Body of pancreas (tissue), 4 donors: ENCODE data around the gene RB1. TPM values are rescaled to one million over a fixed set of nuclear protein-coding genes. Genes with fewer than 3 reads are reported as not detected.

Source experiments
- ATAC-seq: fragments of 150-250 bp; one replicate; pipeline ENCODE4 v1.9.1; 2016
- DNase-seq, 4 donors: peaks; one replicate each; pipeline ENCODE4 v3.0.0-alpha.2; 2019
- H3K27ac ChIP-seq, 4 donors: fragments of 200-600 bp; sonication (generic); 1 replicate in 3 of 4; 2 replicates in 1 of 4; pipeline versions ENCODE4 v1.5.1 to v1.6.1; 2016 to 2019; ENCODE audit warnings: mild to moderate bottlenecking in 1 of 4, mixed read lengths in 1 of 4, moderate library complexity in 1 of 4
- H3K27me3 ChIP-seq, 2 donors: fragments of 200-600 bp; sonication (generic); one replicate each; pipeline ENCODE4 v1.6.0; 2016; ENCODE audit warnings: mild to moderate bottlenecking in 1 of 2
- H3K36me3 ChIP-seq, 2 donors: fragments of 200-600 bp; sonication (generic); replicated peaks in 1 of 2; 2 replicates each; pipeline ENCODE4 v1.5.1; 2016; ENCODE audit warnings: low read depth in 2 of 2; ENCODE audit not compliant: insufficient read depth in 1 of 2
- H3K4me1 ChIP-seq: fragments of 200-600 bp; sonication (generic); one replicate; pipeline ENCODE4 v1.6.0; 2016
- H3K4me3 ChIP-seq, 2 donors: fragments of 200-600 bp; sonication (generic); 1 replicate in 1 of 2; 2 replicates in 1 of 2; pipeline ENCODE4 v1.5.1; 2016 to 2019
- H3K9me3 ChIP-seq, 3 donors: fragments of 200-600 bp; sonication (generic); 1 replicate in 2 of 3; 2 replicates in 1 of 3; pipeline ENCODE4 v1.5.1; 2016
- POLR2A ChIP-seq, 3 donors: fragments of 450-650 bp; IDR thresholded peaks; one replicate each; pipeline ENCODE4 v1.6.1; 2016; ENCODE audit warnings: antibody characterized with exemption in 3 of 3, mild to moderate bottlenecking in 2 of 3
- WGBS, 2 donors: methylation state at CpG; one replicate each; pipeline ENCODE4 v1.1.5; 2017; 5-methylcytosine and 5-hydroxymethylcytosine counted together
- intact Hi-C: fragments of 100-400 bp; cut with DNase I; formaldehyde crosslinking; loops from one replicate; pipeline ENCODE4 v1.15.1; 2023
- total RNA-seq, 2 donors: library from RNA; depleted of rRNA; stranded (reverse); fragments of >200 nt; gene quantifications; one replicate each; pipeline ENCODE4 v1.1.0, GENCODE V29; 2016
- TF ChIP-seq, protein P1 (sequence below), 7 experiments: fragments of 450-650 bp in 4 of 7; fragments of 200-600 bp in 3 of 7; sonication (generic) in 3 of 7; IDR thresholded peaks; one replicate each; pipeline ENCODE4 v1.5.1; 2016 to 2019; ENCODE audit warnings: antibody characterized with exemption in 7 of 7

RB1 gene
- 10 to 100 TPM; 20.5 to 28.0 TPM for total RNA-seq

DNA sequence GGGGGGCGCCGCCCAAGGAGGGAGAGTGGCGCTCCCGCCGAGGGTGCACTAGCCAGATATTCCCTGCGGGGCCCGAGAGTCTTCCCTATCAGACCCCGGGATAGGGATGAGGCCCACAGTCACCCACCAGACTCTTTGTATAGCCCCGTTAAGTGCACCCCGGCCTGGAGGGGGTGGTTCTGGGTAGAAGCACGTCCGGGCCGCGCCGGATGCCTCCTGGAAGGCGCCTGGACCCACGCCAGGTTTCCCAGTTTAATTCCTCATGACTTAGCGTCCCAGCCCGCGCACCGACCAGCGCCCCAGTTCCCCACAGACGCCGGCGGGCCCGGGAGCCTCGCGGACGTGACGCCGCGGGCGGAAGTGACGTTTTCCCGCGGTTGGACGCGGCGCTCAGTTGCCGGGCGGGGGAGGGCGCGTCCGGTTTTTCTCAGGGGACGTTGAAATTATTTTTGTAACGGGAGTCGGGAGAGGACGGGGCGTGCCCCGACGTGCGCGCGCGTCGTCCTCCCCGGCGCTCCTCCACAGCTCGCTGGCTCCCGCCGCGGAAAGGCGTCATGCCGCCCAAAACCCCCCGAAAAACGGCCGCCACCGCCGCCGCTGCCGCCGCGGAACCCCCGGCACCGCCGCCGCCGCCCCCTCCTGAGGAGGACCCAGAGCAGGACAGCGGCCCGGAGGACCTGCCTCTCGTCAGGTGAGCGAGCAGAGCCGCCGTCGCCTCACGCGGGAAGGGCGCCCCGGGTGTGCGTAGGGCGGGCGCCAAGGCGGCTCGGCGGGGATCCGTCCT is at the start of gene RB1:
RB1 (plus strand) TSS at position 393 of the 784 bp plus-strand sequence; CDS start at position 555, 162 bp downstream.
- Histone ChIP-seq H3K36me3 (no peaks in the 10 kb centered on the region), H3K9me3 (no peaks in the 10 kb centered on the region), H3K27me3 (no peaks in the 10 kb centered on the region), H3K4me1 (peaks cover 18% of the 10 kb centered on the region), H3K27ac (peak within 1 kb of the TSS; percentile 79 to 99 (median 96)), H3K4me3 (peak within 1 kb of the TSS; percentile 91 to 99)
- ATAC-seq: peak; percentile 94
- intact Hi-C loops: no loop called here
- WGBS, 2 donors: 0% methylated on average over 6 to 94 of the region's 96 CpGs
- peak; percentile 89 to 96 (median 95) for TF ChIP-seq POLR2A (IDR thresholded peaks at IDR 0.05)
- TF ChIP-seq, protein P1, sequence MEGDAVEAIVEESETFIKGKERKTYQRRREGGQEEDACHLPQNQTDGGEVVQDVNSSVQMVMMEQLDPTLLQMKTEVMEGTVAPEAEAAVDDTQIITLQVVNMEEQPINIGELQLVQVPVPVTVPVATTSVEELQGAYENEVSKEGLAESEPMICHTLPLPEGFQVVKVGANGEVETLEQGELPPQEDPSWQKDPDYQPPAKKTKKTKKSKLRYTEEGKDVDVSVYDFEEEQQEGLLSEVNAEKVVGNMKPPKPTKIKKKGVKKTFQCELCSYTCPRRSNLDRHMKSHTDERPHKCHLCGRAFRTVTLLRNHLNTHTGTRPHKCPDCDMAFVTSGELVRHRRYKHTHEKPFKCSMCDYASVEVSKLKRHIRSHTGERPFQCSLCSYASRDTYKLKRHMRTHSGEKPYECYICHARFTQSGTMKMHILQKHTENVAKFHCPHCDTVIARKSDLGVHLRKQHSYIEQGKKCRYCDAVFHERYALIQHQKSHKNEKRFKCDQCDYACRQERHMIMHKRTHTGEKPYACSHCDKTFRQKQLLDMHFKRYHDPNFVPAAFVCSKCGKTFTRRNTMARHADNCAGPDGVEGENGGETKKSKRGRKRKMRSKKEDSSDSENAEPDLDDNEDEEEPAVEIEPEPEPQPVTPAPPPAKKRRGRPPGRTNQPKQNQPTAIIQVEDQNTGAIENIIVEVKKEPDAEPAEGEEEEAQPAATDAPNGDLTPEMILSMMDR (IDR thresholded peaks at IDR 0.05): peak in 2 of 7 experiments; percentile 4 to 9
- peak; percentile 89 to 92 (median 90) for DNase-seq

DNA sequence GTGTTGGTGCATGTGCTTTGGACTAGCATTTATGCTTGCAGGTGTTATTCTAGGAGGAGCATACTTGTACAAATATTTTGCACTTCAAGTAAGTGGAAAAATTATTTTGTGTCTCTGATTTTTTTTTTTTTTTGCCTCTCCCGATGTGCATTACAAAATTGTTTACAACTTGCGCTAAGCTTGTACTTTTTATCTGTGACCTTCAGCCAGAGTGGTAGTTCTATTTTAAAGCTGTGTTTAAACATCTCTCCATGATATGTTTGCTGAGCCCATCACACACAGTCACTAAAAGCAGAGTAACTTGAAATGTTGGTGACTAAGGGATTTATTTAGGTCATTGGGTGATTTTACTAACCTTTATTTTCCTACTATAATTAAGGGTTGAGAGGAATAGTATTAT is 49.7 kb upstream of the RB1 start:
- Histone ChIP-seq H3K4me1 (peaks cover 50% of the 10 kb centered on the region), H3K9me3 (no peaks in the 10 kb centered on the region), H3K36me3 (peaks cover 4 to 5% of the 10 kb centered on the region in 2 donors), H3K27ac (peak overlapping the region in 1 of 4 donors; percentile 10), H3K27me3 (no peaks in the 10 kb centered on the region), H3K4me3 (no peak overlapping the region)
- intact Hi-C loops: no loop called here
- DNase-seq (no peak), ATAC-seq (peak; percentile 34)
- TF ChIP-seq, protein P1 (IDR thresholded peaks at IDR 0.05): no peak
- TF ChIP-seq POLR2A (IDR thresholded peaks at IDR 0.05): no peak
- WGBS, 2 donors: 21 to 31% methylated on average over 2 of the region's 2 CpGs

DNA sequence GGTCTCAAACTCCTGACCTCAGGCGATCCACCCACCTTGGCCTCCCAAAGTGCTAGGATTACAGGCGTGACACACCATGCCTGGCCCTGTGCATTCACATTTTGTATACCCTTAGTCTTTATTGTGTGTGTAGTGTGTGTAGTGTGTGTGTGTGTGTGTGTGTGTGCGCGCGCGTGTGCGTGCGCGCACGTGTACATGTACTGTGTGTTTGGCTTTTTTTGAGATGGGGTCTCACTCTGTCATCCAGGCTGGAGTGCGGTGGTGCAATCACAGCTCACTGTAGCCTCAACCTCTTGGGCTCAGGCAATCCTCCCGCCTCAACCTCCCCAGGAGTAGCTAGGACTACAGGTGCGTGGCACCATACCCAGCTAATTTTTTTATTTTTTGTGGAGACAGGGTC is 48.5 kb upstream of the RB1 start:
- ATAC-seq (no peak), DNase-seq (no peak)
- no peak overlapping the region for H3K4me3 ChIP-seq
- H3K27ac ChIP-seq: peak overlapping the region in 1 of 4 donors; percentile 1
- WGBS, 2 donors: 94 to 99% methylated on average over 13 of the region's 13 CpGs
- H3K27me3 ChIP-seq: no peaks in the 10 kb centered on the region
- no peak for TF ChIP-seq POLR2A (IDR thresholded peaks at IDR 0.05)
- TF ChIP-seq, protein P1 (IDR thresholded peaks at IDR 0.05): no peak
- intact Hi-C loops: no loop called here
- H3K9me3 ChIP-seq: no peaks in the 10 kb centered on the region
- peaks cover 5 to 8% of the 10 kb centered on the region in 2 donors for H3K36me3 ChIP-seq
- H3K4me1 ChIP-seq: peaks cover 55% of the 10 kb centered on the region

DNA sequence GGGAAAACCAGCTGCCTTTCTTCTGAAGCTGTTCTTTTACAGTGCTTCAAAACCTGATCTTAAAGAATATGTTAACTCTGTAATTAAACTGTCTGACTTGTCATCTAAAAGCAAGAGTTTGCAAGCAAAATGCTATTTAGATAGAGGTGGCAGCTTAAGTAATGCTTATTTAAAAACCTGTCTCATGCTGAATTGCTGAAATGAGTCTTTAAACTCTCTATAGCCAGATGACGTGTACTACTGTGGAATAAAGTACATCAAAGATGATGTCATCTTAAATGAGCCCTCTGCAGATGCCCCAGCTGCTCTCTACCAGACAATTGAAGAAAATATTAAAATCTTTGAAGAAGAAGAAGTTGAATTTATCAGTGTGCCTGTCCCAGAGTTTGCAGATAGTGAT is 47.6 kb upstream of the RB1 start:
- peaks cover 52% of the 10 kb centered on the region for H3K4me1 ChIP-seq
- H3K36me3 ChIP-seq: peaks cover 8 to 11% of the 10 kb centered on the region in 2 donors
- peak overlapping the region in 1 of 4 donors; percentile 75 for H3K27ac ChIP-seq
- intact Hi-C loops: no loop called here
- 50 to 68% methylated on average over 1 of the region's 1 CpG for WGBS, 2 donors
- TF ChIP-seq, protein P1 (IDR thresholded peaks at IDR 0.05): no peak
- no peak for TF ChIP-seq POLR2A (IDR thresholded peaks at IDR 0.05)
- ATAC-seq (no peak), DNase-seq (no peak)
- no peaks in the 10 kb centered on the region for H3K27me3 ChIP-seq
- no peak overlapping the region for H3K4me3 ChIP-seq
- no peaks in the 10 kb centered on the region for H3K9me3 ChIP-seq
